Peyer's patch (tissue), 4 donors: Measurements from ENCODE around the gene PTTG2.

Source experiments
- POLR2A ChIP-seq, 2 donors: fragments of 450-650 bp; IDR thresholded peaks; one replicate each; pipeline ENCODE4 v1.5.1; 2017; ENCODE audit warnings: antibody characterized with exemption in 2 of 2, mild to moderate bottlenecking in 2 of 2, moderate library complexity in 2 of 2
- TF ChIP-seq, protein P1 (sequence below), 6 experiments: fragments of 450-650 bp in 4 of 6; fragments of 200-600 bp in 2 of 6; sonication (generic) in 1 of 6; IDR thresholded peaks; one replicate each; pipeline ENCODE4 v1.5.1; 2017 to 2019; ENCODE audit warnings: antibody characterized with exemption in 6 of 6, mild to moderate bottlenecking in 3 of 6, moderate library complexity in 1 of 6

DNA sequence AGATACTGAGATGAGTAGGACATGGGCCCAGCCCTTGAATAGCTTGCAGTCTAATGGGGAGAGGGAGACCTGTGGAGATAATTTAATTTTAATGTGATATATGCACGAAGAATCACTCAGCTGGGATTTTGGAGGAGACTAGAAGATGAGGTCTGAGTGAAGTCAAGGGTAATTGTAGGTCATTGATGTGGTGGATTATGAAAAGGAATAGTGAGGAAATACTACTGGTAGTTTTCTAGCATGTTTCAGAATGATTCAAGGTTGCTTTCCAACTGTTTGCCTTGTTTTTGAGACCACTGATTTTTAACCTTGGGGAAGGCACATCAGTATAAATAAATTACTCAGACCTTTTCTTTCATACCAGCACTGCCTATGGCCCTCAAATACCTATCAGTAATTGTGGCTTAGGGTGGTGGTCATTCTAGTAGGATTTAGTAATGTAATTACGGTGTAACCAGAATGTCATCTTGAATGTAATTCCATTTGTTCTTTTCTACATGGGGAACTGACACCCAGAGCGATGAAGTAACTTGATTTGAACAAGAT lies 25.6 kb downstream of the PTTG2 start:
- no peak for TF ChIP-seq POLR2A (IDR thresholded peaks at IDR 0.05)
- TF ChIP-seq, protein P1, sequence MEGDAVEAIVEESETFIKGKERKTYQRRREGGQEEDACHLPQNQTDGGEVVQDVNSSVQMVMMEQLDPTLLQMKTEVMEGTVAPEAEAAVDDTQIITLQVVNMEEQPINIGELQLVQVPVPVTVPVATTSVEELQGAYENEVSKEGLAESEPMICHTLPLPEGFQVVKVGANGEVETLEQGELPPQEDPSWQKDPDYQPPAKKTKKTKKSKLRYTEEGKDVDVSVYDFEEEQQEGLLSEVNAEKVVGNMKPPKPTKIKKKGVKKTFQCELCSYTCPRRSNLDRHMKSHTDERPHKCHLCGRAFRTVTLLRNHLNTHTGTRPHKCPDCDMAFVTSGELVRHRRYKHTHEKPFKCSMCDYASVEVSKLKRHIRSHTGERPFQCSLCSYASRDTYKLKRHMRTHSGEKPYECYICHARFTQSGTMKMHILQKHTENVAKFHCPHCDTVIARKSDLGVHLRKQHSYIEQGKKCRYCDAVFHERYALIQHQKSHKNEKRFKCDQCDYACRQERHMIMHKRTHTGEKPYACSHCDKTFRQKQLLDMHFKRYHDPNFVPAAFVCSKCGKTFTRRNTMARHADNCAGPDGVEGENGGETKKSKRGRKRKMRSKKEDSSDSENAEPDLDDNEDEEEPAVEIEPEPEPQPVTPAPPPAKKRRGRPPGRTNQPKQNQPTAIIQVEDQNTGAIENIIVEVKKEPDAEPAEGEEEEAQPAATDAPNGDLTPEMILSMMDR (IDR thresholded peaks at IDR 0.05) = no peak
